Measurements from ENCODE around the gene GNPAT.
A peak's percentile ranks its signal among the peaks of the same experiment; 100 is the strongest.

GNPAT gene

GRCh38 chr1:231260351-231260750, 19.3 kb downstream of the GNPAT start:
- no peak for DNase-seq

GRCh38 chr1:231264642-231265041, 23.6 kb downstream of the GNPAT start:
- no peak for DNase-seq

DNA sequence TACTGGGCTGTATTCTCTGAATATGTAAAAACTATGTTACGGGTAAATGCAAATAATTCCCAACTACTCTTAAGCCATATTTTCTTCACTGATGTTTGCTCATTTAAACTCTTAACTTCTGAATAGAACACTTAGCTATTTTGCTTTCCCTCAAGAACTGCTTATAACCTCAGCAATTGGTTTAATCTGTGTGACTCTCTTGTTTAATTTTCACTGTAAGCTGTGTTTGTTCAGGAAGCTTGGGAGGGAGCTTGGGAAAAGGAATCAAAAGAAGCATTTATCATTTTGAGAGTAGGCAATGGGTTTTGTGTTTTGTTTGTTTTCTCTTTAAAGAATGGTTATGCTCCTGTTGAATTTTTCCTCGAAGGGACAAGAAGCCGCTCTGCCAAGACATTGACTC, 24.4 kb downstream of the GNPAT start:
- DNase-seq = no peak

DNA sequence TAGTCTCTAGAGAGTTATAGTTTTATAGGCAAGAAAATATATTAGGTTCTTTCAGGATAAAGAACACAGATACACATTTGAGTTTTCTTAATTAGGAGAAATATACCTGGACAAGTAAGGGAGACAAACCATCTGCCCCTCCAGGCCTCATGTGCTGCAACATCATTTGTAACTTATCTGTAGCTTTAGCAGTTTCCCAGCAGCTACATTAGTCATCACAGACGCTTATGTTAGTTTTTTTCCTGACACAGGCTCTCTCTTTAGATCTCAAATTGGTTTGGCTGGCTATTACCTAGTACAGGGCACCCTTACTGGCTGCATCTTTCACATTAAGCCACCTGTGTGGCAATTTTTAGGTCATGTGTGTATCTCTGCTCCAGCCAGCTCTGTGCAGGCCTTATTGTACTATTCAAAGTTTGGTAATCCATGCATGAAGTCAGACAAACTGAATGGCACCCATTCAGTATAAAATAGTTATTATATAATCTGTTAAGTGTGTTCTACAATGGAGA, 25.9 kb downstream of the GNPAT start:
- no peak for DNase-seq

GRCh38 chr1:231272173-231272572, 31.2 kb downstream of the GNPAT start:
- DNase-seq = peak; percentile 32

- peak; percentile 38 for DNase-seq
Measured at GRCh38 chr1:231272880-231273279, 31.9 kb downstream of the GNPAT start.

- peak; percentile 48 for DNase-seq
Measured at GRCh38 chr1:231274119-231274825, 33.3 kb downstream of the GNPAT start.

GRCh38 chr1:231278100-231278790, 37.2 kb downstream of the GNPAT start:
- no peak for DNase-seq

DNA sequence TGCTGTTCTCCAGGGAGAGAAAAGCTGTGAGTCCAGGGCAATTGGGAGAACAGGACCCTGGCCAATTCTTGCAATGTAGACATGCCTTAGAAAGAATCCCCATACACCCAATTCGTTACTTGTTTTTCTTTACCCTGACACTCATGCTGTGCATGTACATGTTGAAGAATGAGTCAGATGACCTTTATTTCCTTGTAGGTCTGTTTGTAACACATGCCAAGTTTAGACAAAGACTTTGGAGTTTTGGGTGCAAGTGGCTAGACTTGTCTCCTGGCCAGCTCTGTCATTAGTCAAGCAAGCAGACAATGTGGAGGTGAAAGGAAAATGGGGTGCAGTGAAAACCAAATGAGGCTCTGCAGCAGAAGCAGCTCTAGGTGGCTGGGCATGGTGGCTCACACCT, 38.1 kb downstream of the GNPAT start:
- DNase-seq = no peak

GRCh38 chr1:231279683-231280082, 38.7 kb downstream of the GNPAT start:
- no peak for DNase-seq

DNA sequence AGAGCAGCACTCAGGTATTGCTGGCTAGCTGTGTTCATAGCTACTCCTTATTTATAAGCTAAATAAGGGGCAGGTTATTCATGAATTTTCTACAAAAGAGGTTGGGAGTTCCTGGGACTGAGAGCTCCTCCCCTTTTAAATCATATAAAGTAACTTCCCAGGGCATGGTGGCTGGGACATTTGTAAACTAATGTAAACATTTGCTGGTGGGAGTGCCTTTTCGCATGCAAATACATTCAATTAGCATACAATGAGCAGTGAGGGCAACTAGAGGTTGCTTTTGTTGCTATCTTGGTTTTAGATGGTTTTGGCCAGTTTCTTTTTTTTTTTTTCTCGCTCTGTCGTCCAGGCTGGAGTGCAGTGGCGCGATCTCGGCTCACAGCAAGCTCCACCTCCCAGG, 43.4 kb downstream of the GNPAT start:
- no peak for DNase-seq

DNA sequence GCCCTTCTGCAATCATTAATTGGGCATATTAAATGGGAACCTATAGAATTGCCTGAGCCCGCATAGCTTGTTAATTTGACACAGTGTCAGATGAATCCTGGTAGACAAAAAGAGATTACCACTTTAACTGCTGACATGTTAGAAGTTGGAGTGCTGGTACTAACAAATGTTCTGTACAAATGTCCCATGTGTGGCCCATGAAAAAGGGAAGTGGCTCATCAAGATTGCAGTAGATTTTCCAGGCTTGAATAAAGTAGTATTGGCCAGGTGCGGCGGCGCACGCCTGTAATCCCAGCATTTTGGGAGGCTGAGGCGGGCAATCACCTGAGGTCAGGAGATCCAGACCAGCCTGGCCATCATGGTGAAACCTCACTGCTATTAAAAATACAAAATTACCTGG, 45.6 kb downstream of the GNPAT start:
- DNase-seq = no peak

DNA sequence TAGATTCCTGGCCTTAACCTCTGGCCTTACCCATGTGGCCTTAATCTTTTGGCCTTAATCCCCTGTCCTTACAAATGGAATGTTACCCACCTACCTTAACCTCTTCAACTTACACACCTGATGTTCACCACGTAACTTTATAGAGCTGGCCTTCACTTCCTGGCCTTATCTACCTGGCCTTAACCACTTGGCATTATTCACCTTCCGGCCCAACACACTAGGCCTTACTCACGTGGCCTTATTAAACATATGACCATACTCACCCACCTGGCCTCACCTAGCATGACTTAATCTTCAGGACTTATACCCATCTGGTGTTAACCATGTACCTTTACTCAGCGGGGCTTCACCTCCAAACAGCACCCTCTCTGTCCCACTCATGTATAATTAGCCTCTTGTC, 54.9 kb downstream of the GNPAT start:
- no peak for DNase-seq

DNA sequence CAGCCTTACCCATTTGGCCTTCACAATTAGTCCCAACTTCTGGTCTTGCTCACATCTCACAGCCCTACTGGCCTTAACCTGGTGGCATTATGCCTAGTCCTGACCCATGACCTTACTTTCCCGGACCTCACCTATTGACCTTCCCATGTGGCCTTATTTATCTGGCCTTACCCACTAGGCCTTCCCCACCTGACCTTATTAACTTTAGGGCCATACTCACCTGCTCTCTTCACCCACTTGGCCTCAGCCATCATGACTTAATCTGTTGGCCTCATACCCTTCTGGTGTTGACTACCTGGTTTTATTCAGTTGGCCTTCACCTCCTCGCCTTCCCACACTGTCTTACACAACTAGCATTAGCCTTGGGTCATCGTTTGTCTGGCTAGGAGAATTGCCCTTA, 61.0 kb downstream of the GNPAT start:
- DNase-seq = no peak

- DNase-seq = no peak
Measured at GRCh38 chr1:231310391-231310934, 69.5 kb downstream of the GNPAT start.

- DNase-seq = no peak
Measured at GRCh38 chr1:231311720-231312431, 70.9 kb downstream of the GNPAT start.

DNA sequence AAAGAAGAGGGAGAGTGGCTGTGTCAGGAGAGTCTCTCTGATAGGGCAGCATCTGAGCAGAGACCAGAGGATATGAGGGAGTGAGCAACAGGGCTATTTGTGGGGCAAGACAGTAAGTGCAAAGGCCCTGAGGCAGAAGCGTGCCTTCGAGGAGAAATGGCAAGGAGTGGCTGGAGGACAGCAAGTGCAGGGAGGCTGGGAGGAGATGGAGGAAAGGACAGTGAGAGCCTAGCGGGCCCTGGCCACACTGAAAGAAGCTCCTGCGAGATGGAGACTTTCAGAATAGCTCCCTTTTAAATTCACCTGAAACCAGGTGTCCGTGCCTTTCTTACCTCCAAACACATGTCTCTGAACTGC, 71.4 kb downstream of the GNPAT start:
- no peak for DNase-seq

DNA sequence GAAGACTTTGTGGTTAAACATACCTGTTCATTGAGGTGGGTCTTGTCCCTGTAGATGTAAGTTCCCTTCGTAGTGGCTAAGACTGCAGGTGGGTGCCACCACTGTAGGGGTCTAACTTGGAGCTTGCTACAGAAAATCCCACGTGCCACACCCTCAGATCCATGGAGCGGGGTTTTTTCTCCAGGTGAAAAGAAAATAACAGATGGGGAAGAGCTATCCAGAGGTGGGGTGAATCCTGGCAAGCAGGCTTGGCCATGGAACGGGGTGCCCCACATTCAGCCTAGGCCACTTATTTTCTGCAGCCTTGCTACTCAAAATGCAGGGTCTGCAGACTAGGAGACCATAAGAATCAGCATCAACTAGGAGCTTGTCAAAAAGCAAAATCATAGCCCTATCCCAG, 72.6 kb downstream of the GNPAT start:
- DNase-seq = no peak

- peak; percentile 57 for DNase-seq
Measured at GRCh38 chr1:231315887-231316286, 74.9 kb downstream of the GNPAT start.

DNA sequence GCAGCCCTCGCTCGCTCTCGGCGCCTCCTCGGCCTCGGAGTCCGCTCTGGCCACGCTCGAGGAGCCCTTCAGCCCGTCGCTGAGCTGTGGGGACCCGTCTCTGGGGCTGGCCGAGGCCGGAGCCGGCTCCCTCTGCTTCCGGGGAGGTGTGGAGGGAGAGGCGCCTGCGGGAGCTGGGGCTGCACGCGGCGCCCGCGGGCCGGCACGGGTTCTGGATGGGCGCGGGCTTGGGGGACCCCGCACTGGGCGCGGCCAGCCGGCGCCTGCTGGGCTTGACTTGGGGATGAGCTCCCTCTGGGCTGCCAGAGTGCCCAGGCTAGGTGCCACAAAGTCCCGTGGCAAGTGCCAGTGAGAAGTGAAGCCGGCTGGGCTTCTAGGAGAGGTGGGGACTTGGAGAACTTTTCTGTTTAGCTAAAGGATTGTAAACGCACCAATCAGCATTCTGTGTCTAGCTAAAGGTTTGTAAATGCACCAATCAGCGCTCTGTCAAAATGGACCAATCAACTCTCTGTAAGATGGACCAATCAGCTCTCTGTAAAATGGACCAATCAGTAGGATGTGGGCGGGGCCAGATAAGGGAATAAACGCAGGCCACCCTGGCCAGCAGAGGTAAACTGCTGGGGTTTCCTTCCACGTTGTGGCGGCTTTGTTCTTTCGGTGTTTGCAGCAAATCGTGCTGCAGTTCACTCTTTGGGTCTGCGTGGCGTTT, 76.4 kb downstream of the GNPAT start:
- DNase-seq = no peak

DNA sequence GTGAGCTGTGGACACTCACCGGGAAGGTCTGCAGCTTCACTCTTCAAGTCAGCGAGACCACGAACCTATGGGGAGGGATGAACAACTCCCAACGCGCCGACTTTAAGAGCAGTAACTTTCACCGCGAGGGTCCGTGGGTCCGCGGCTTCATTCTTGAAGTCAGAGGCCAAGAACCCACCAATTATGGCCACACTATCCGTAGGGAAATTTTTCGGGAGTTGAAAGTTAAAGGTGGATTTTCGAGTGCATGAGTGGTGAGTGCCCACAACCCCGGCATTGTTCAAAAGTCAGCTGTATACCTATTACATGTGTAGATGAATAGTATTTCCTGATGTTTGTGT, 77.0 kb downstream of the GNPAT start:
- no peak for DNase-seq

DNA sequence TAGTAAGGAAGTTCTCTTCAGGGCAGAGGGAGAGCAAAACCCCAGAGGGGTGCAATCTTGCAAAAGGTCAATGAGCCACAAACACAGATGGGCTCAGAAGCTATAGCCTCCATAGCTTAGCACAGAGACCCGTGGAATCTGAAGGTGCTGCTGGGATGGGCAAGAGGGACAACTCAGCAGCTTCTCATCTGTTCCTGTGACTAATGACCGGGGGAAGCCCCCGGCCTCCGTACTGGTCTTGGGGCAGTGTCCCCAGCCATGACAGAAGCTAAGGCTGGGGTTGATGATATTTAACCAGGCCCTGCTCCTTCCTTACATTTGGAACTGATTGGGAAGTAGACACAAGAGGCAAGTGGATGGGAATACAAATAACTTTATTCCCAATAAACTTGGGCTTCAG, 77.6 kb downstream of the GNPAT start:
- DNase-seq = no peak

DNA sequence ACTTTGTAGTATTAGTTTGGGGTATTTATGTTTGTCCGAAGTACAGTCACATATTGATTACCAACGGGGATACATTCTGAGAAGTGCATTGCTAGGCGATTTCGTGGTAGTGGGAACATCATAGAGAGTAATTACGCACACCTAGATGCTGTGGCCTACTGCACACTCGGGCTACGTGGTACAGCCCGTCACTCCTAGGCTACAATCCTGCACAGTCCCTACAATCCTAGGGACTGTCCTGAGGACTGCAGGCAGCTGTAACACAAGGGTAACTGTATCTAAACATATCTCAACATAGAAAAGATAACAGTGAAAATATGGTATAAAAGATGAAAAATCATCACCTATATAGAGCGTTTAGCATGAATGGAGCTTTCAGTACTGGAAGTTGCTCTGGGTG, 78.1 kb downstream of the GNPAT start:
- no peak for DNase-seq

All from activated CD4-positive, alpha-beta T cell treated with anti-CD3 and anti-CD28 coated beads, Interleukin-2, Interleukin-6, amounts not matched to agents 100 ng/mL and 50 ng/mL, durations not matched to agents 16 hours and 8 hours (primary cell).